ENCODE measurements around the gene RUNX3. TPM values are rescaled to one million over a fixed set of nuclear protein-coding genes. Genes with fewer than 3 reads are reported as not detected.

Gene RUNX3
- total and polyA plus RNA-seq, 2 of the 8 experiments (the other 6 are each of a cell fraction or from before 2014, with no cell fraction given): 0.62 to 0.82 TPM

GRCh38 chr1:24913616-24914225 lies 16.4 kb downstream of the RUNX3 start (continued):
- no peak for TF ChIP-seq CHD7 (IDR thresholded peaks at IDR 0.05; ENCODE audit: insufficient replicate concordance, low read length)
- TF ChIP-seq SIN3A (conservative IDR thresholded peaks at IDR 0.05 in 1 of 2, IDR thresholded peaks at IDR 0.05 in 1 of 2; ENCODE audit: low read depth in 1 of 2, low read length in 2 of 2): no peak
- no peak for TF ChIP-seq EGR1 (IDR thresholded peaks at IDR 0.05; ENCODE audit: borderline replicate concordance, low read depth, low read length)
- no peak for TF ChIP-seq RAD21 (IDR thresholded peaks at IDR 0.05 in 1 of 2, conservative IDR thresholded peaks at IDR 0.05 in 1 of 2; ENCODE audit: low read depth in 2 of 2, low read length in 2 of 2)
- no peak for TF ChIP-seq BCL11A (IDR thresholded peaks at IDR 0.05; ENCODE audit: low read depth in 2 of 2, low read length in 2 of 2)
- TF ChIP-seq, protein P1, sequence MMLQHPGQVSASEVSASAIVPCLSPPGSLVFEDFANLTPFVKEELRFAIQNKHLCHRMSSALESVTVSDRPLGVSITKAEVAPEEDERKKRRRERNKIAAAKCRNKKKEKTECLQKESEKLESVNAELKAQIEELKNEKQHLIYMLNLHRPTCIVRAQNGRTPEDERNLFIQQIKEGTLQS (IDR thresholded peaks at IDR 0.05; ENCODE audit: insufficient read depth, low read depth, low read length): no peak
- TF ChIP-seq FOSL1 (IDR thresholded peaks at IDR 0.05; ENCODE audit: insufficient read depth, low read depth, low read length): no peak

Data from H1 (cell line).